HG02840 (cell line): ENCODE measurements around the gene EVX1.

Experiments
- ATAC-seq: cut with Tn5 transposase; IDR thresholded peaks from one replicate; pipeline ENCODE4 v1.9.1; 2021; ENCODE audit warnings: mild to moderate bottlenecking, moderate library complexity, moderate number of reproducible peaks; ENCODE audit not compliant: unreplicated experiment, low FRiP score

The EVX1 gene

DNA sequence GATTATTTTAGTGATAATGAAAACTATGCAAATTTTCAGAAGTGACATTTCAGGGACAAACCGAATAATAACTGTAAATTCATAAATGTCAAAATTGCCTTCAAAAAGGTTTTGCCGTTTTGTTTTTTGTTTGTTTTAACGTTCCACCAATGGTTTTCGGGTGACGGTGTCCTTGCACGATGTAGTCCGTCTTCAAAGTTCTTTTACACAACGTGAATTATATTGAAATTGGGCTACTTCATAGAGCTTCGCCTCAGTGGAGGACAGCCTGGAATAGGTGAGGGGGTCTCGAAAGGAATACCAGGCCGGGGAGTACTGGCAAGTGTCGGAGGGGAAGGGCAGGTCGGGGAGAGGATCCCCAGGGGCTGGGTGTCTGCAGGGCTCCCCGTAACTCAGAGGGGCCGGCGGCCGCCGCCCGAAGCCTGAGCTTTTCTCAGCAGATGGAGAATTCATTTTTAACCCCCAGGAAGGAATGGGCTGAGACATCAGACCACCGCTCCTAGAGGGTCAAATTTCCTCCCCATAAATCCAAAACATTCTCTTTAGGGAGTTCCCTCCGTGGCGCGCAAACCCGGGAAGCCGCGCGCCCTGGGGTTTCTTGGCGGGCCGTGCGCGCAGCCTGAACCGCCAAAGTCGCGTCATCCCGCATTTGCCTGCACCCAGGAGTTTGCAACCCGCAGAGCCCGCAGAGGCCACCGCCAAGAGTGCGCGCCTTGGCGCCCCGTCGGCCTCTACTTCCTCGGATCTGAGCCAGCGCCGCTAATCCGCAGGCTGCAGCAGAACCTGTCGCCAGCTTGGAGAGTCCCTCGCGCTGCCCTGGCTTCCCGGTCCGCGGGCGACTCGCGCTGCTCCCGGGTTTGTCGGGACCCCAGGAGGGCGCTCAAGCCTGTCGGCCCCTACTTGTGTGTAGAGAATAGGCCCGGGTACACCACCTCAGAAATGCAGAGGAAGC is 17.3 kb upstream of the EVX1 start:
- no peak for ATAC-seq

- no peak for ATAC-seq
Observed at GRCh38 chr7:27229448-27229847, 13.2 kb upstream of the EVX1 start.

GRCh38 chr7:27235387-27236311 is 7.0 kb upstream of the EVX1 start:
- ATAC-seq: no peak

- no peak for ATAC-seq
Observed at GRCh38 chr7:27237735-27238334, 4.8 kb upstream of the EVX1 start.

GRCh38 chr7:27238979-27239386 is 3.6 kb upstream of the EVX1 start:
- ATAC-seq: no peak

GRCh38 chr7:27239387-27240014 is 3.1 kb upstream of the EVX1 start:
- ATAC-seq: no peak

GRCh38 chr7:27240015-27240731 is 2.4 kb upstream of the EVX1 start:
- no peak for ATAC-seq

- no peak for ATAC-seq
Observed at GRCh38 chr7:27241189-27242056, 1.2 kb upstream of the EVX1 start.

GRCh38 chr7:27242154-27242553 is 448 bp upstream of the EVX1 start:
- no peak for ATAC-seq

GRCh38 chr7:27243340-27244163 is 950 bp downstream of the EVX1 start:
- ATAC-seq: no peak

- ATAC-seq: no peak
Observed at GRCh38 chr7:27244488-27245123, 2.0 kb downstream of the EVX1 start.

DNA sequence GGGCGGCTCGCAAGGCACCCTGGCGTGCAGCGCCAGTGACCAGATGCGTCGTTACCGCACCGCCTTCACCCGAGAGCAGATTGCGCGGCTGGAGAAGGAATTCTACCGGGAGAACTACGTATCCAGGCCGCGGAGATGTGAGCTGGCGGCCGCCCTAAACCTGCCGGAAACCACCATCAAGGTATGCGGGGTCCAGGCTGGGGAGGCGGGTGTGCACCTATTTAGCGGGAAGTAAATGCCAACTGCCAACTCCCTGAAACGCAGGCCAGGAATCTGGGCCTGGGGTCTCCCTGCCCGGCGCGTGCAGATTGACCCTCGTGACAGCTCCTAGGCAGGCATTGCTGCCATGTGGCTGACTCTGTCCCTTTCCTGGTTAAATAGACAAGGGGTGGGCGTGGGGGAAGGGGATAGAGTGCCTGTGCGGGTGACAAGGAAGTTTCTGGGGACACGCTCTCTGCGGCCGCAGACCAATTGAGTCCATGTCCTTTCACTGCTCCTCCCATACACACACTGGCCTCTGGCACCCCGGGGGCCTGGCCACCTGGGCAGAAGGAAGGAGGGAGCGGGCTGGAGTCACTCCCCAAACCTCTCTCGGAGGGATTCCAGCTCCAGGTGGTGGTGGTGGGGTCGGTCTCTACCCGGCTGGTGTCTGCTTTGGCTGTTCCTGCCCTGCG is 2.7 kb downstream of the EVX1 start:
- ATAC-seq: no peak

GRCh38 chr7:27245798-27246691 is 3.4 kb downstream of the EVX1 start:
- no peak for ATAC-seq

DNA sequence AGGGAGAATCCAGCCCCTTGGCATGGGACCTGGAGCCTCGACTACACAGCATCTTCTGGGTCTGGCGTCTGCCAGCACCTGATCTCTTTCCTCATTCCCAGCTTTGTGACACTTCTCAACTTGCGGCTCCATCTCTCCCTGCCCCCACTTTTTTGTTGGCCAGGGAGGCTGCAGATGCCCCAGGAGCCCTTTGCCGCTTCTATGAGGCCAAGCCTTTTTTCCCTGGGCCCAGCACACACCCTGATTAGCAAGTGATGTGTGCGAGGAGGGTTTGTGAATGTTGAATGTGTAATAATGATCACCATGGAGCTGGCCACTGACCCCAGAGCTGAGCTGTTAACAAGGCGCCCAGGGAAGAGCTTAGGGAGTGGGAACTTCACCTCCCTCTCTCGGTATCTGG is 4.4 kb downstream of the EVX1 start:
- ATAC-seq: no peak

DNA sequence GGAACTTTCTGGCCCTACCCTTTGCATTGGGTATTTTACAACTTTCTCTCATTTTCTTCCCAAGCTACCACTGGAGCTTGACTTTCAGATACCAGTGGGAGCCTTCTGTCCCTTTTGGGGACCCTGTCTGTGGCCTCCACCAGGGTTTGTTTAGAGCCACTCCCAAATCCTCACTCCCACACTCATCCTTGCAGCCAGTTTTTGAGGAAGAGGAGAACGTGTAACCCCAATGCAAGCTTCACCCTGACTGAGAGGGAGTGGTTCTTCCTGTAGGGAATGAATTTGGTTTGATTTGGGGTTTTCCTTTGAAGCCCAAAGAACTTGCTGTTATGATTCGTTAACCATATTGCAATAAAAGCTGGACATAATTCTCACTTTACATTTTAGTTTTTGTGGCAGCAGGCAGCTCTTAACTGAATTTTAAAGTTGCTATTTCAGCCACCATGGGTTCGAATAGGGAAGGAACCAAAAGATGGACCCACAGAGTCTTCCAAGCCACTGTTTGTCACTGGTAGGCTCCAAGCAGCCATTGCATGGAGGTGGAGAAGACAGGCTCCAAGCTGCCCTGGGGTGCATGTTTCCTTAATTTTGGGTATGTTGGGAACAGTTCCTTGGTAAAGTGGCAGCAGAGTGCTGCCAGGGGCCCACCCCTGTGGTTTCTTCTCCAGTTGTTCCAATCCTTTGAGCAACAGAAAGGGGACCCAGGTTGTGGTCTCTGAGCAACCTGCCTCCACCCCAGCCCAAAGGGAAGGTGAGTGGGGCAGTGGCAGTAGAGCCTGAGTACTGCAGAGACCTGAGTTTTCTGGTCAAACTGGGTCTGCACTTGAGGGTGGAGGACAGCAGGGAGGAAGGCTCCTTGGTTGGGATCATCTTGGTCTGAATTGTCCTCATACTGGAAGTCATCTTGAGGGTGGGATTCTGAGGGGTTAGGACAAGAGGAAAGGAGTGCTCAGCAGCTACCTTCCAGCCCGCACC is 5.1 kb downstream of the EVX1 start:
- ATAC-seq: no peak
